GM10248 (cell line): ENCODE results near the gene DOP1A.

Experiments
- CTCF ChIA-PET: fragments of 300-600 bp; sonication (Branson Sonifier 250); formaldehyde crosslinking; extraction: SDS; loops from one replicate; lab custom pipeline; 2021; ENCODE audit warnings: antibody characterized with exemption; lab: Yijun Ruan, JAX
- POLR2A ChIA-PET: fragments of 350-650 bp; sonication (Branson Sonifier 250); formaldehyde crosslinking; extraction: SDS; loops from one replicate; lab custom pipeline; 2020; ENCODE audit warnings: antibody characterized with exemption; lab: Yijun Ruan, JAX
- DNase-seq: peaks from one replicate; pipeline ENCODE4 v3.0.0; 2012; ENCODE audit errors: extremely low spot score
- CTCF ChIP-seq: IDR thresholded peaks from 2 replicates; pipeline ENCODE4 v1.5.1; 2012; ENCODE audit warnings: mild to moderate bottlenecking, low read depth; ENCODE audit errors: extremely low read depth, missing control alignments, control extremely low read depth

DOP1A gene

GRCh38 chr6:83113258-83113657, 45.8 kb downstream of the DOP1A start:
- DNase-seq = no peak
- ChIA-PET POLR2A (no interaction called here), CTCF (interaction anchor here (1.3 to 1.6 kb wide), 2 partner anchors 19 to 46 kb away, joined by 4 to 5 read pairs; partner anchors contain the start of gene DOP1A)
- TF ChIP-seq CTCF = no peak

GRCh38 chr6:83114164-83114563, 46.7 kb downstream of the DOP1A start:
- ChIA-PET CTCF (no interaction called here), POLR2A (no interaction called here)
- TF ChIP-seq CTCF = no peak
- DNase-seq = no peak

- DNase-seq = no peak
- no peak for TF ChIP-seq CTCF
- ChIA-PET POLR2A (no interaction called here), CTCF (interaction anchor here (0.7 to 3.3 kb wide), 6 partner anchors 9 to 64 kb away, joined by 3 to 9 read pairs (median 4); partner anchors contain the start of genes DOP1A and UBE3D)
These were observed 50.3 kb downstream of the DOP1A start for GRCh38 chr6:83117802-83118201.

GRCh38 chr6:83119742-83120300, 52.4 kb downstream of the DOP1A start:
- no peak for DNase-seq
- CTCF ChIA-PET = interaction anchor here (1.0 to 4.5 kb wide), 2 partner anchors 12 to 53 kb away, joined by 3 to 24 read pairs; partner anchors contain the start of genes DOP1A and UBE3D
- POLR2A ChIA-PET = no interaction called here
- TF ChIP-seq CTCF = no peak

- ChIA-PET POLR2A (no interaction called here), CTCF (no interaction called here)
- no peak for TF ChIP-seq CTCF
- no peak for DNase-seq
These were observed 57.1 kb downstream of the DOP1A start for GRCh38 chr6:83124553-83124952.

GRCh38 chr6:83125425-83125824, 58.0 kb downstream of the DOP1A start:
- CTCF ChIA-PET = no interaction called here
- POLR2A ChIA-PET = no interaction called here
- DNase-seq = no peak
- no peak for TF ChIP-seq CTCF
